Cardiac muscle cell (in vitro differentiated cells and primary cell): ENCODE data around the gene CSTPP1. TPM values are rescaled to one million over a fixed set of nuclear protein-coding genes. Genes with fewer than 3 reads are reported as not detected.

Source experiments
- DNase-seq, 2 donors: peaks; one replicate each; pipeline versions ENCODE4 v3.0.0 to v3.0.0-alpha.2; 2010 to 2017; ENCODE audit warnings: low read depth in 1 of 2, low spot score in 1 of 2
- H3K27ac ChIP-seq: fragments of 200-600 bp; sonication (generic); 2 replicates; pipeline ENCODE4 v1.5.1; 2016
- H3K27me3 ChIP-seq: fragments of 200-600 bp; sonication (generic); 2 replicates; pipeline ENCODE4 v1.6.0; 2016; ENCODE audit warnings: control low read depth
- H3K36me3 ChIP-seq: fragments of 200-600 bp; sonication (generic); 2 replicates; pipeline ENCODE4 v1.5.1; 2016; ENCODE audit warnings: control low read depth
- H3K4me1 ChIP-seq: fragments of 200-600 bp; sonication (generic); 2 replicates; pipeline ENCODE4 v1.8.1; 2017; ENCODE audit warnings: low read depth, mild to moderate bottlenecking, mixed run types
- H3K4me3 ChIP-seq: fragments of 200-600 bp; sonication (generic); 2 replicates; pipeline ENCODE4 v1.5.1; 2016; ENCODE audit warnings: mild to moderate bottlenecking
- H3K9me3 ChIP-seq: fragments of 200-600 bp; sonication (generic); 2 replicates; pipeline ENCODE4 v1.5.1; 2017; ENCODE audit warnings: low read depth, mild to moderate bottlenecking, control low read depth
- polyA plus RNA-seq: library from polyadenylated mRNA; unstranded; fragments of >200 nt; fragmentation: Nextera tagmentation; extraction: Ambion mirVana; gene quantifications from 2 replicates; pipeline ENCODE4 v1.2.1, GENCODE V29; 2016
- total RNA-seq: library from RNA; depleted of rRNA; stranded (reverse); fragments of >200 nt; gene quantifications from 2 replicates; pipeline ENCODE4 v1.2.3, GENCODE V29; 2016
- TF ChIP-seq, protein P1 (sequence below): IDR thresholded peaks from 2 replicates; pipeline ENCODE4 v1.5.1; 2012; ENCODE audit warnings: low read depth, mild to moderate bottlenecking, low read length

CSTPP1 gene
- total and polyA plus RNA-seq, 2 experiments from 2014 or later: 46.4 to 81.6 TPM

DNA sequence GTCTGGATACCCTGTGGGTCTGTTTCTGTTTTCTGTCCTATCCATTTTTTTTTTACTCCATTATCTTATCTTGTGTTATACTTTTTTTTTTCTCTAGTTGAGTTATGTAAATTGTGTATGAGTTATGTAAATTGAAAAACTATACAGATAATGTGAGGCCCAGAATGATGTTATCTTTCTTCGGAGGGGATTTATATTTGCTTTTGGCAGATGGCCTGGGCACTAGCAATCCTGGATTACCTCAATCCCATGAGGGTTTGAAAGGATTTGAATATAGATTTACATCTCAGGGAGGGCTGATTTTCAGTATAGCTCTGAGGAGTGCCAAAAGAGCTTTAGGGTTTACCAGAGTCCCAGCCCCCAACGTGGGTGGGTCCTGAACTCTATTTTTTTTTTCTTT is 71.0 kb downstream of the CSTPP1 start:
- no peaks in the 10 kb centered on the region for H3K27me3 ChIP-seq
- H3K36me3 ChIP-seq: no peaks in the 10 kb centered on the region
- H3K4me1 ChIP-seq: peaks cover 8% of the 10 kb centered on the region
- no peaks in the 10 kb centered on the region for H3K9me3 ChIP-seq
- TF ChIP-seq, protein P1, sequence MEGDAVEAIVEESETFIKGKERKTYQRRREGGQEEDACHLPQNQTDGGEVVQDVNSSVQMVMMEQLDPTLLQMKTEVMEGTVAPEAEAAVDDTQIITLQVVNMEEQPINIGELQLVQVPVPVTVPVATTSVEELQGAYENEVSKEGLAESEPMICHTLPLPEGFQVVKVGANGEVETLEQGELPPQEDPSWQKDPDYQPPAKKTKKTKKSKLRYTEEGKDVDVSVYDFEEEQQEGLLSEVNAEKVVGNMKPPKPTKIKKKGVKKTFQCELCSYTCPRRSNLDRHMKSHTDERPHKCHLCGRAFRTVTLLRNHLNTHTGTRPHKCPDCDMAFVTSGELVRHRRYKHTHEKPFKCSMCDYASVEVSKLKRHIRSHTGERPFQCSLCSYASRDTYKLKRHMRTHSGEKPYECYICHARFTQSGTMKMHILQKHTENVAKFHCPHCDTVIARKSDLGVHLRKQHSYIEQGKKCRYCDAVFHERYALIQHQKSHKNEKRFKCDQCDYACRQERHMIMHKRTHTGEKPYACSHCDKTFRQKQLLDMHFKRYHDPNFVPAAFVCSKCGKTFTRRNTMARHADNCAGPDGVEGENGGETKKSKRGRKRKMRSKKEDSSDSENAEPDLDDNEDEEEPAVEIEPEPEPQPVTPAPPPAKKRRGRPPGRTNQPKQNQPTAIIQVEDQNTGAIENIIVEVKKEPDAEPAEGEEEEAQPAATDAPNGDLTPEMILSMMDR: no peak
- DNase-seq: peak in 1 of 2 donors; percentile 27
- no peak overlapping the region for H3K27ac ChIP-seq
- H3K4me3 ChIP-seq: no peak overlapping the region

DNA sequence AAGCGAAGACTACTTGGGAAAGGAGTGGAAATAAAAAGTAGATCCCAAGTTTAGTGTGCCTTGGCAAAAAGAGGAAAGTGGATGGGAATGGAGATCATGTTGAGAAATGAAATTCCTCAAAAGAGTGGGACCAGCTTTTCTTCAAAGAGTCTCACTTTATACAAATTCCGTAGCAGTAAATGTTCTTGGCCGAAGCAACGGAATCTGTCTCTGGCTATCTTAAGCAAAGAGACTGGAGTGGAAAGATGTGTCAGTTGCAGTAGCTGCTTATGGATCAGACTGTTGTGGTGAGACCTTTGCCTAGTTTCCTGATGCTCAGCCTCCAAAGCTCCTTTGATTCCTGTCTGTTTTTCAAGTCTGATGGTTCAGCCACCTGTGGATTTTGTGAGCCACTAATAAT is 73.6 kb downstream of the CSTPP1 start:
- DNase-seq: peak in 1 of 2 donors; percentile 71
- no peak overlapping the region for H3K4me3 ChIP-seq
- H3K4me1 ChIP-seq: no peaks in the 10 kb centered on the region
- H3K9me3 ChIP-seq: no peaks in the 10 kb centered on the region
- TF ChIP-seq, protein P1: no peak
- H3K27ac ChIP-seq: no peak overlapping the region
- no peaks in the 10 kb centered on the region for H3K27me3 ChIP-seq
- H3K36me3 ChIP-seq: no peaks in the 10 kb centered on the region

DNA sequence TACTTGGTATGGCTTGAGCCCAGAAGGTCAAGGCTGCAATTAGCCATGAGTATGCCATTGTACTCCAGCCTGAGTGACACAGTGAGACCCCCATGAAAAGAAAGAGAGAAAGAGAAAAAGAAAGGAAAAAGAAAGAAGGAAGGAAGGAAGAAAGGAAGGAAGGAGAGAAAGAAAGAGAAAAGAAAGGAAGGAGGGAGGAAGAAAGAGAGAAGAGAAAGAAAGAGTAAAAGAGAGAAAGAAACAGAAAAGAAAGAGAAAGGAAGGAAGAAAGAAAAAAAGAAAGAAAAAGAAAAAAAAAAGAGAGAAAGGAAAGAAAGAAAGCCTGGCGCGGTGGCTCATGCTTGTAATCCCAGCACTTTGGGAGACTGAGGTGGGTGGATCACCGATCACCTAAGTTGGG is 77.5 kb downstream of the CSTPP1 start:
- TF ChIP-seq, protein P1: no peak
- DNase-seq: no peak
- H3K4me1 ChIP-seq: no peaks in the 10 kb centered on the region
- H3K27me3 ChIP-seq: no peaks in the 10 kb centered on the region
- H3K36me3 ChIP-seq: no peaks in the 10 kb centered on the region
- no peaks in the 10 kb centered on the region for H3K9me3 ChIP-seq
- H3K4me3 ChIP-seq: no peak overlapping the region
- no peak overlapping the region for H3K27ac ChIP-seq

DNA sequence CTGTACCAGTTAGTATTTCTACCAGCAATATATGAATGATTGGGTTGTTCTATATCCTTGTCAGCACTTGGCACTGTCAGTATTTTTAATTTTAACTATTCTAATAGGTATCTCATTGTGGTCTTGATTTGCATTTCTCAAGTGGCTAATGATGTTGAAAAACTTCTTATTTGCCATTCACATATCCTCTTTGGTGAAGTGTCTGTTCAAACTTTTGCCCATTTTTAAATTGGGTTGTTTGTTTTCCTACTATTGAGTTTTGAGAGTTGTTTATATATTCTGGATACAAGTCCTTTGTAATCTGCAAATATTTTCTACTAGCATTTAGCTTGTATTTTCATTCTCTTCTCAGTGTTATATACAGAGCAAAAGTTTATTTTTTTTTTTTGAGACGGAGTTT is 82.1 kb downstream of the CSTPP1 start:
- H3K27me3 ChIP-seq: no peaks in the 10 kb centered on the region
- TF ChIP-seq, protein P1: no peak
- no peaks in the 10 kb centered on the region for H3K9me3 ChIP-seq
- H3K4me1 ChIP-seq: no peaks in the 10 kb centered on the region
- DNase-seq: no peak
- no peak overlapping the region for H3K27ac ChIP-seq
- H3K4me3 ChIP-seq: no peak overlapping the region
- H3K36me3 ChIP-seq: no peaks in the 10 kb centered on the region

DNA sequence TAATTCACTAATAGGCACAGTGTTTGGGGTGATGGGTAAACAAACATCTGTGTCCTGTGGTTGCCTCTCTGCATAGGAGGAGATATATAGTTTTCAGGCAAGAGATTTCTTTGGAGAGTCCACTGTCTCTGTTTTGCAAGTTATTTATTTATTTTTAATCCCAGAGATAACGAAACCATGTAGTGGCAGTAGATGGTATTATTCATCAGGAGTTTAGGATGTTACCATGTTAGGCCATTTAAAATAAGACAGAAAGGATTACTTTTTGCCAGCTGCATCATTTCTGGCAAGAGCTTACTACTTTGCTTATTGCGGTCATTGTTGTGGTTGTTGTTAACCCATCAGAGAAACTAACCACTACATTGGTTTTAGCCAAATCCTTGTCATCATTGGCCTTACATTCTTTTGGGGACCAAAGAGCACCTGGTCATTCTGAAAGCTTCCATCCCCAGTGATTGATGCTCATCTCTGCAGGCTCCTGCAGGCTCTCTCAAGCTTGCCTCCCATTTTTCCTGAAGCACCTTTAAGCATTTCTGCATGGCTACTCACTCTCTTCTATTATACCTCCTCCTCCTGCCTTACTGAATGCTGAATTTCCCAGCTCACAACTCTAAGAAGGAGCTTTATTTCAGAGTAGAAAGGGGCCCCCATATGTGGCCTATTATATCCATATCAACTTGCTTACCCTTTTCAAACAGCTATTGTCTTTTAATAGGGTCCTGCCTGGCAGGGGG is 84.4 kb downstream of the CSTPP1 start:
- Histone ChIP-seq H3K4me1 (no peaks in the 10 kb centered on the region), H3K27me3 (no peaks in the 10 kb centered on the region), H3K36me3 (no peaks in the 10 kb centered on the region), H3K4me3 (no peak overlapping the region), H3K9me3 (no peaks in the 10 kb centered on the region), H3K27ac (no peak overlapping the region)
- DNase-seq: peak in 1 of 2 donors; percentile 32
- TF ChIP-seq, protein P1: no peak

DNA sequence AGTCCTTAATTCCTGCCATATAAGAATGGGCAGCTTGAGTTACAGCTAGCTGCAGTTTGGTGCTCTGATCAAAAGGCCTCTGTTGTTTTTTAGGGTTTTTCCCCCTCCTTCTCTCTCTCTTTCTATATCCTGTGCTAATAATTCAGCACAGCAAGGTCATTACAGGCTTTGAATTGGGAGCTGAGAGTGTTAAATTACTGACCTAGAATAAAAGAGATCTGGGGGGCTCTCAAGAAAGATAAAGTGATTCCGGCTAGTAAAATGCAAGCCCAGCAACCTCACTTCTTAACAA is 84.9 kb downstream of the CSTPP1 start:
- Histone ChIP-seq H3K4me1 (no peaks in the 10 kb centered on the region), H3K36me3 (no peaks in the 10 kb centered on the region), H3K9me3 (no peaks in the 10 kb centered on the region), H3K27me3 (no peaks in the 10 kb centered on the region), H3K4me3 (no peak overlapping the region), H3K27ac (no peak overlapping the region)
- TF ChIP-seq, protein P1: no peak
- DNase-seq: no peak
